K562 (cell line): ENCODE measurements around the gene FAM89B. TPM values are rescaled to one million over a fixed set of nuclear protein-coding genes. Genes with fewer than 3 reads are reported as not detected.
A peak's percentile ranks its signal among the peaks of the same experiment; 100 is the strongest.

Experiments used
- ATAC-seq: fragments of 200-7000 bp; cut with Tn5 transposase; 3 replicates; pipeline ENCODE4 v1.9.1; 2020; ENCODE audit warnings: moderate library complexity
- BruUV-seq: library from RNA; stranded (reverse); fragments of 400-500 nt; replicated peaks from 2 replicates; lab custom pipeline; 2021; lab: Mats Ljungman, UMichigan
- CTCF ChIA-PET: fragments of 300-600 bp; formaldehyde crosslinking; extraction: SDS; loops from one replicate; lab custom pipeline; 2021; ENCODE audit warnings: low intra/inter-chr PET ratio; lab: Yijun Ruan, JAX
- POLR2A ChIA-PET: fragments of 300-600, 350-650 bp; sonication (Branson Sonifier 250); formaldehyde crosslinking; extraction: SDS; loops from one replicate; lab custom pipeline; 2021; ENCODE audit warnings: antibody characterized with exemption, inconsistent platforms; lab: Yijun Ruan, JAX
- DNase-seq, 4 experiments: peaks; one replicate each; pipeline versions ENCODE4 v3.0.0 to v3.0.0-alpha.2; 2011 to 2018; ENCODE audit warnings: low spot score in 3 of 4, mixed read lengths in 3 of 4; ENCODE audit errors: extremely low read depth in 1 of 4
- FAIRE-seq: peaks from 2 replicates; lab custom pipeline; 2011; peaks lifted over from hg19 to GRCh38; lab: Jason Lieb, UNC
- H2AFZ ChIP-seq: 2 replicates; pipeline ENCODE4 v1.6.0; 2011; ENCODE audit warnings: low read depth, low read length, control low read depth, inconsistent platforms
- H3K27ac ChIP-seq: fragments of 200-600 bp; 3 replicates; pipeline ENCODE4 v1.8.0; 2011; ENCODE audit warnings: low read depth, mild to moderate bottlenecking, control low read depth, inconsistent platforms, low read length, moderate library complexity, mixed read lengths; ENCODE audit errors: extremely low read depth
- H3K27me3 ChIP-seq, 2 experiments: fragments of 300-600 bp in 1 of 2; 2 replicates in 1 of 2; 3 replicates in 1 of 2; pipeline versions ENCODE4 v1.6.0 to v1.8.0; 2011; ENCODE audit warnings: inconsistent platforms in 2 of 2, low read length in 2 of 2, mild to moderate bottlenecking in 1 of 2, mixed read lengths in 1 of 2, moderate library complexity in 1 of 2; ENCODE audit not compliant: control insufficient read depth in 2 of 2, insufficient read depth in 2 of 2
- H3K36me3 ChIP-seq: fragments of 300-600 bp; 3 replicates; pipeline ENCODE4 v1.8.0; 2011; ENCODE audit warnings: mild to moderate bottlenecking, low read length, inconsistent platforms; ENCODE audit not compliant: control insufficient read depth, insufficient read depth
- H3K4me1 ChIP-seq, 2 experiments: fragments of 200-600 bp in 1 of 2; replicated peaks in 1 of 2; 2 replicates in 1 of 2; 3 replicates in 1 of 2; pipeline versions ENCODE4 v1.5.1 to v1.8.0; 2011; ENCODE audit warnings: inconsistent platforms in 2 of 2, low read length in 2 of 2, mild to moderate bottlenecking in 1 of 2, mixed read lengths in 1 of 2, moderate library complexity in 1 of 2; ENCODE audit not compliant: control insufficient read depth in 2 of 2, insufficient read depth in 2 of 2
- H3K4me2 ChIP-seq: 2 replicates; pipeline ENCODE4 v1.6.1; 2011; ENCODE audit warnings: low read length, control low read depth, inconsistent platforms, mixed read lengths; ENCODE audit not compliant: insufficient read depth
- H3K4me3 ChIP-seq: fragments of 200-600 bp; sonication (generic), shearing (Covaris generic); 2 replicates; pipeline ENCODE4 v1.5.1; 2016; ENCODE audit warnings: control low read depth, inconsistent platforms
- H3K79me2 ChIP-seq: fragments of 200-600 bp; 3 replicates; pipeline ENCODE4 v1.8.0; 2011; ENCODE audit warnings: low read length, inconsistent platforms; ENCODE audit not compliant: control insufficient read depth, insufficient read depth
- H3K9ac ChIP-seq, 2 experiments: 2 replicates each; pipeline versions ENCODE4 v1.6.0 to v1.6.1; 2011; ENCODE audit warnings: low read depth in 2 of 2, low read length in 2 of 2, control low read depth in 1 of 2, inconsistent platforms in 1 of 2, mild to moderate bottlenecking in 1 of 2, mixed read lengths in 1 of 2; ENCODE audit not compliant: insufficient read depth in 1 of 2
- H3K9me1 ChIP-seq: one replicate; pipeline ENCODE4 v1.6.0; 2011; ENCODE audit warnings: inconsistent platforms, mild to moderate bottlenecking, low read length, moderate library complexity; ENCODE audit not compliant: control insufficient read depth, insufficient read depth
- H3K9me3 ChIP-seq: replicated peaks from 2 replicates; pipeline ENCODE4 v1.5.1; 2011; ENCODE audit warnings: low read depth, low read length, inconsistent platforms; ENCODE audit not compliant: control insufficient read depth, insufficient read depth
- H4K20me1 ChIP-seq: replicated peaks from 2 replicates; pipeline ENCODE4 v1.6.1; 2011; ENCODE audit warnings: low read length, inconsistent platforms, mixed read lengths; ENCODE audit not compliant: control insufficient read depth, insufficient read depth
- ARID4B ChIP-seq: sonication (generic); formaldehyde crosslinking; IDR thresholded peaks from 2 replicates; pipeline ENCODE4 v1.8.0; 2022; ENCODE audit warnings: mild to moderate bottlenecking, missing genetic modification reagents
- ETV5 ChIP-seq: sonication (generic); formaldehyde crosslinking; IDR thresholded peaks from 2 replicates; pipeline ENCODE4 v1.4.0; 2020; ENCODE audit warnings: low read depth, mild to moderate bottlenecking, missing genetic modification reagents
- ETV6 ChIP-seq, 3 experiments: fragments of 150-350 bp in 1 of 3; sonication (generic) in 1 of 3; formaldehyde crosslinking in 1 of 3; IDR thresholded peaks; 2 replicates each; pipeline versions ENCODE4 v1.6.1 to v1.8.0; 2014 to 2022; ENCODE audit warnings: borderline replicate concordance in 2 of 3, low read depth in 2 of 3, antibody characterized with exemption in 1 of 3, low read length in 1 of 3, mild to moderate bottlenecking in 1 of 3, missing genetic modification reagents in 1 of 3
- FUS ChIP-seq: fragments of 200-400 bp; formaldehyde crosslinking; optimal IDR thresholded peaks from 2 replicates; pipeline ENCODE3; 2017; ENCODE audit warnings: low read depth, low read length
- HDAC8 ChIP-seq: fragments of 450-650 bp; IDR thresholded peaks from 2 replicates; pipeline ENCODE4 v1.6.1; 2016; ENCODE audit warnings: mild to moderate bottlenecking, missing genetic modification characterization, moderate library complexity, missing compliant biosample characterization
- KAT7 ChIP-seq: sonication (generic); formaldehyde crosslinking; IDR thresholded peaks from 2 replicates; pipeline ENCODE4 v1.8.0; 2022; ENCODE audit warnings: missing genetic modification reagents, mild to moderate bottlenecking, borderline replicate concordance
- KDM4B ChIP-seq, 2 experiments: fragments of 450-650 bp in 1 of 2; sonication (generic) in 1 of 2; IDR thresholded peaks; 2 replicates each; pipeline ENCODE4 v1.6.1; 2016 to 2017; ENCODE audit warnings: borderline replicate concordance in 2 of 2, antibody characterized with exemption in 1 of 2, low read depth in 1 of 2, mild to moderate bottlenecking in 1 of 2
- MYC ChIP-seq, 2 experiments: fragments of 250-450 bp in 1 of 2; sonication (Bioruptor Pico) in 1 of 2; IDR thresholded peaks; 2 replicates each; pipeline versions ENCODE4 v1.5.1 to v1.6.1; 2012 to 2021; ENCODE audit warnings: low read depth in 2 of 2, borderline replicate concordance in 1 of 2, improper control_type of control experiment in 1 of 2, low read length in 1 of 2, mild to moderate bottlenecking in 1 of 2, moderate library complexity in 1 of 2
- RBFOX2 ChIP-seq: fragments of 200-400 bp; formaldehyde crosslinking; IDR thresholded peaks from 2 replicates; pipeline ENCODE4 v1.6.1; 2017; ENCODE audit warnings: low read depth, mild to moderate bottlenecking, low read length, moderate library complexity
- RBM25 ChIP-seq: fragments of 200-400 bp; formaldehyde crosslinking; IDR thresholded peaks from 2 replicates; pipeline ENCODE4 v1.6.1; 2018; ENCODE audit warnings: low read length, low read depth, moderate library complexity; ENCODE audit not compliant: severe bottlenecking
- SIN3A ChIP-seq, 2 experiments: fragments of 150-350 bp in 1 of 2; IDR thresholded peaks; 2 replicates each; pipeline ENCODE4 v1.6.1; 2011 to 2016; ENCODE audit warnings: borderline replicate concordance in 2 of 2, low read depth in 2 of 2, low read length in 2 of 2, mild to moderate bottlenecking in 2 of 2, moderate library complexity in 2 of 2; ENCODE audit not compliant: control insufficient read depth in 1 of 2
- YY1 ChIP-seq, 3 experiments: IDR thresholded peaks; 2 replicates each; pipeline ENCODE4 v1.6.1; 2011; ENCODE audit warnings: low read length in 2 of 3, mild to moderate bottlenecking in 2 of 3, moderate library complexity in 2 of 3, borderline replicate concordance in 1 of 3, control low read depth in 1 of 3, low read depth in 1 of 3; ENCODE audit not compliant: insufficient read depth in 3 of 3, insufficient replicate concordance in 2 of 3, control insufficient read depth in 1 of 3, insufficient read length in 1 of 3; ENCODE audit errors: extremely low read depth in 1 of 3
- ZFX ChIP-seq: sonication (generic); formaldehyde crosslinking; IDR thresholded peaks from 2 replicates; pipeline ENCODE4 v1.8.0; 2022; ENCODE audit warnings: mild to moderate bottlenecking, missing genetic modification reagents, moderate library complexity
- ZNF41 ChIP-seq: fragments of 250-450 bp; sonication (Bioruptor Pico); conservative IDR thresholded peaks from 2 replicates; pipeline ENCODE4 v1.4.0; 2020; ENCODE audit warnings: mild to moderate bottlenecking
- WGBS: fragments of 100-300 bp; shearing (Covaris generic); methylation state at CpG from one replicate; pipeline ENCODE4 v1.1.6; 2016; ENCODE audit warnings: low coverage, mixed read lengths; ENCODE audit not compliant: insufficient coverage; ENCODE audit errors: missing lambda C conversion rate; 5-methylcytosine and 5-hydroxymethylcytosine counted together
- in situ Hi-C: fragments of 300-500 bp; cut with MboI; formaldehyde crosslinking; loops from 4 replicates; pipeline ENCODE4 v1.15.0; 2018; ENCODE audit warnings: inconsistent platforms, mixed read lengths
- intact Hi-C: fragments of 100-400 bp; cut with micrococcal nuclease; formaldehyde crosslinking; loops from 2 replicates; pipeline ENCODE4 v1.14.2; 2022
- polyA plus RNA-seq, 8 experiments: library from polyadenylated mRNA; depleted of rRNA in 4 of 8; stranded (reverse) in 5 of 8; unstranded in 3 of 8; fragments of >200 nt; fragmentation: Nextera tagmentation in 2 of 8; fragmentation: Illumina TruSeq in 1 of 8; extraction: Ambion mirVana in 2 of 8; extraction: Trizol in 1 of 8; gene quantifications; 2 replicates each; pipeline versions ENCODE4 v1.2.1 to v1.2.3, GENCODE V29; 2011 to 2014; ENCODE audit warnings: inconsistent platforms in 1 of 8, missing spikeins in 1 of 8
- total RNA-seq, 7 experiments: library from RNA; depleted of rRNA in 6 of 7; stranded (reverse); fragments of >200 nt in 6 of 7; fragmentation: Illumina TruSeq in 2 of 7; extraction: Trizol in 2 of 7; gene quantifications; 2 replicates each; pipeline versions ENCODE4 v1.2.1 to v1.2.3, GENCODE V29; 2011 to 2021; ENCODE audit warnings: low replicate concordance in 1 of 7

The FAM89B gene
- total and polyA plus RNA-seq, 9 of the 15 experiments (the other 6 are each of a cell fraction or from before 2014, with no cell fraction given) = 0.32 to 27.6 (median 11.9) TPM

GRCh38 chr11:65615950-65616574 lies 43.7 kb downstream of the FAM89B start:
- Histone ChIP-seq H3K27me3 (no peaks in the 10 kb centered on the region), H3K9me3 (no peaks in the 10 kb centered on the region), H3K4me3 (peak overlapping the region; percentile 94), H3K27ac (peak overlapping the region; percentile 74), H3K9ac (peak overlapping the region; percentile 85 to 97), H3K4me1 (peaks cover 28 to 76% of the 10 kb centered on the region in 2 experiments), H4K20me1 (no peaks in the 10 kb centered on the region; the same call in 1 of the 2 replicates), H3K9me1 (no peaks in the 10 kb centered on the region), H2AFZ (peak overlapping the region; percentile 72; the same call in 1 of the 2 replicates), H3K36me3 (peaks cover 53% of the 10 kb centered on the region; the same call in 2 of the 3 replicates), H3K79me2 (peaks cover 64% of the 10 kb centered on the region), H3K4me2 (peak overlapping the region; percentile 90)
- under 1% methylated on average over 18 of the region's 50 CpGs for WGBS
- DNase-seq (peak; percentile 81 to 97 (median 93)), ATAC-seq (peak; percentile 42), FAIRE-seq (no peak)
- ChIA-PET POLR2A (interaction anchor here (0.5 to 2.0 kb wide), 12 partner anchors 10 to 275 kb away, joined by 3 to 18 read pairs (median 6); partner anchors contain the start of genes KCNK7 and MALAT1), CTCF (no interaction called here)
- no TSS peak for BruUV-seq
- intact Hi-C loops (loop anchor here (2.0 kb wide), 1 partner anchor 21 kb away; no protein-coding TSS in a partner anchor), in situ Hi-C loops (no loop called here)
- TF ChIP-seq ZFX (CRISPR knock-in tag) (peak; percentile 49), FUS (no peak), RBM25 (no peak), RBFOX2 (peak; percentile 22), ARID4B (peak; percentile 77), SIN3A (IDR thresholded peaks at IDR 0.05; ENCODE audit: borderline replicate concordance in 2 of 2, control insufficient read depth in 1 of 2, low read depth in 2 of 2, low read length in 2 of 2) (peak in 1 of 2 experiments; percentile 45; a peak in 1 of 4 replicates), MYC (IDR thresholded peaks at IDR 0.05; ENCODE audit: low read depth, low read length) (peak; percentile 5; the same call in 1 of the 2 replicates), MYC (CRISPR knock-in tag; IDR thresholded peaks at IDR 0.05; ENCODE audit: borderline replicate concordance, low read depth) (no peak), ETV6 (IDR thresholded peaks at IDR 0.05; ENCODE audit: borderline replicate concordance in 1 of 2, low read depth in 2 of 2, low read length in 1 of 2) (no peak), ETV6 (CRISPR knock-in tag; IDR thresholded peaks at IDR 0.05; ENCODE audit: borderline replicate concordance) (0 out of 2 replicates have a peak, but pooled peaks have one; percentile 33), KDM4B (IDR thresholded peaks at IDR 0.05; ENCODE audit: borderline replicate concordance in 2 of 2, low read depth in 1 of 2) (no peak), ETV5 (0 out of 2 replicates have a peak, but pooled peaks have one; percentile 12), HDAC8 (tag) (no peak), YY1 (IDR thresholded peaks at IDR 0.05; ENCODE audit: borderline replicate concordance in 1 of 3, control insufficient read depth in 1 of 3, extremely low read depth in 1 of 3, insufficient read depth in 3 of 3, insufficient read length in 1 of 3, insufficient replicate concordance in 2 of 3, low read depth in 1 of 3, low read length in 2 of 3) (peak in 1 of 3 experiments; percentile 48), ZNF41 (CRISPR knock-in tag) (no peak), KAT7 (0 out of 2 replicates have a peak, but pooled peaks have one; percentile 18)
